Neural progenitor cell (in vitro differentiated cells): ENCODE data around the gene PFDN6. TPM values are rescaled to one million over a fixed set of nuclear protein-coding genes. Genes with fewer than 3 reads are reported as not detected.

ENCODE experiments used
- DNase-seq: peaks from one replicate; pipeline ENCODE4 v3.0.0-alpha.2; 2016; ENCODE audit warnings: low spot score
- H2AFZ ChIP-seq: fragments of 200-600 bp; sonication (generic); replicated peaks from 2 replicates; pipeline ENCODE4 v1.6.1; 2016; ENCODE audit warnings: antibody characterized with exemption
- H3F3A ChIP-seq: fragments of 200-600 bp; sonication (generic); 2 replicates; pipeline ENCODE4 v1.6.1; 2016; ENCODE audit warnings: antibody characterized with exemption, low read depth
- H3K27ac ChIP-seq: fragments of 200-600 bp; sonication (generic); 2 replicates; pipeline ENCODE4 v1.5.1; 2016; ENCODE audit warnings: mild to moderate bottlenecking
- H3K27me3 ChIP-seq: fragments of 200-600 bp; sonication (generic); 2 replicates; pipeline ENCODE4 v1.6.1; 2016; ENCODE audit warnings: mild to moderate bottlenecking, moderate library complexity
- H3K36me3 ChIP-seq: fragments of 200-600 bp; sonication (generic); 2 replicates; pipeline ENCODE4 v1.5.1; 2016
- H3K4me1 ChIP-seq: fragments of 200-600 bp; sonication (generic); 2 replicates; pipeline ENCODE4 v1.6.1; 2016; ENCODE audit warnings: mixed run types
- H3K4me2 ChIP-seq: fragments of 200-600 bp; sonication (generic); 2 replicates; pipeline ENCODE4 v1.6.1; 2016
- H3K4me3 ChIP-seq: fragments of 200-600 bp; sonication (generic); 2 replicates; pipeline ENCODE4 v1.5.1; 2016
- H3K79me2 ChIP-seq: fragments of 200-600 bp; sonication (generic); 2 replicates; pipeline ENCODE4 v1.6.1; 2016; ENCODE audit warnings: low read depth
- H3K9ac ChIP-seq: fragments of 200-600 bp; sonication (generic); 2 replicates; pipeline ENCODE4 v1.6.1; 2016
- H3K9me3 ChIP-seq: fragments of 200-600 bp; sonication (generic); 2 replicates; pipeline ENCODE4 v1.5.1; 2016; ENCODE audit warnings: low read depth
- H4K20me1 ChIP-seq: fragments of 200-600 bp; sonication (generic); 2 replicates; pipeline ENCODE4 v1.6.1; 2016; ENCODE audit warnings: low read depth
- H3K27ac Mint-ChIP-seq: 3 replicates; pipeline ENCODE4 v1.8.0; 2021; ENCODE audit warnings: mixed read lengths
- H3K27me3 Mint-ChIP-seq: 2 replicates; pipeline ENCODE4 v1.8.0; 2022; ENCODE audit warnings: low read depth, mild to moderate bottlenecking, inconsistent platforms, moderate library complexity, mixed read lengths; ENCODE audit not compliant: insufficient read depth
- H3K36me3 Mint-ChIP-seq: 3 replicates; pipeline ENCODE4 v1.8.0; 2021; ENCODE audit warnings: mixed read lengths
- H3K4me1 Mint-ChIP-seq: 3 replicates; pipeline ENCODE4 v1.8.0; 2021; ENCODE audit warnings: mixed read lengths
- H3K4me3 Mint-ChIP-seq: 3 replicates; pipeline ENCODE4 v1.8.0; 2021; ENCODE audit warnings: mild to moderate bottlenecking, moderate library complexity, mixed read lengths
- H3K9me3 Mint-ChIP-seq: 3 replicates; pipeline ENCODE4 v1.8.0; 2020; ENCODE audit warnings: mixed read lengths
- EZH2 ChIP-seq: fragments of 200-600 bp; sonication (generic); IDR thresholded peaks from 2 replicates; pipeline ENCODE4 v1.6.1; 2017; ENCODE audit warnings: antibody characterized with exemption, mild to moderate bottlenecking, moderate library complexity
- EZH2phosphoT487 ChIP-seq: fragments of 200-600 bp; sonication (generic); IDR thresholded peaks from 2 replicates; pipeline ENCODE4 v1.6.1; 2017; ENCODE audit warnings: antibody characterized with exemption
- total RNA-seq: library from RNA; depleted of rRNA; stranded (reverse); fragments of >200 nt; gene quantifications from 2 replicates; pipeline ENCODE4 v1.2.3, GENCODE V29; 2015; ENCODE audit warnings: low replicate concordance
- TF ChIP-seq, protein P1 (sequence below): fragments of 200-600 bp; sonication (generic); IDR thresholded peaks from 2 replicates; pipeline ENCODE4 v1.5.1; 2017; ENCODE audit warnings: antibody characterized with exemption, mild to moderate bottlenecking

The PFDN6 gene
- total RNA-seq, 1 donor from 2014 or later = 35.6 TPM

DNA sequence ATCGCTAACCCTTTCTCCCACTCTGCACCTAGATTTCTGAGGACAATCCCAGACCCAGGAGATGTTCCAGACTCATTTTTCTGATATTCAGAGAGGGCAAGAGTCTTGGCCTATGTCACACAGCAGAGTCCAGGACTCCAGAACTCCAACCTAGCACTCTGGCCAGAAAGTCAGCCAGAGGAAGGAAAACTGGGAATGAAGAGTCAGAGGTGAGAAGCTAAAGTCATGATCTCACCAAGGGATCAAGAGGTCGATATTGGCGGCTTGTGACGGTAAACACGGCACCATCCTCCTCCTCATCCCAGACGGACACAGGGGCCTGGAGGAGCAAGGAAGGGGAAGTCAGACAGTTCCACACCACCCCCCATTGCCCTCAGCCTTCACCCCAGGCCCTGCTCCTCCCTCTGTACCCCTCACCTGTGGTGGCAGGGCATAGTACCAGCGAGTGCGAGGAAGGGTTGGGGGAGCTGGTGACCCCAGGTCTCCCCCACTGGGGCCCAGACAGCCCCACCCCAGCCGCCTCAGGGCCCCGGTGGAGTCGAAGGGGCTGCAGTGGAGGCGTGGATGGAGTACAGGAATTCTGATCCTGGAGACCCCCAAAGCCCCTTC lies 7.5 kb downstream of the PFDN6 start:
- no peaks in the 10 kb centered on the region for H3K27me3 ChIP-seq
- Mint-ChIP-seq H3K9me3 (no peaks in the 10 kb centered on the region), H3K36me3 (peaks cover 5% of the 10 kb centered on the region), H3K4me1 (peaks cover 29% of the 10 kb centered on the region), H3K27me3 (peaks cover 5% of the 10 kb centered on the region), H3K27ac (peak overlapping the region; percentile 21), H3K4me3 (peak overlapping the region; percentile 99)
- no peak overlapping the region for H3K9ac ChIP-seq
- TF ChIP-seq EZH2phosphoT487 (no peak), EZH2 (no peak)
- TF ChIP-seq, protein P1, sequence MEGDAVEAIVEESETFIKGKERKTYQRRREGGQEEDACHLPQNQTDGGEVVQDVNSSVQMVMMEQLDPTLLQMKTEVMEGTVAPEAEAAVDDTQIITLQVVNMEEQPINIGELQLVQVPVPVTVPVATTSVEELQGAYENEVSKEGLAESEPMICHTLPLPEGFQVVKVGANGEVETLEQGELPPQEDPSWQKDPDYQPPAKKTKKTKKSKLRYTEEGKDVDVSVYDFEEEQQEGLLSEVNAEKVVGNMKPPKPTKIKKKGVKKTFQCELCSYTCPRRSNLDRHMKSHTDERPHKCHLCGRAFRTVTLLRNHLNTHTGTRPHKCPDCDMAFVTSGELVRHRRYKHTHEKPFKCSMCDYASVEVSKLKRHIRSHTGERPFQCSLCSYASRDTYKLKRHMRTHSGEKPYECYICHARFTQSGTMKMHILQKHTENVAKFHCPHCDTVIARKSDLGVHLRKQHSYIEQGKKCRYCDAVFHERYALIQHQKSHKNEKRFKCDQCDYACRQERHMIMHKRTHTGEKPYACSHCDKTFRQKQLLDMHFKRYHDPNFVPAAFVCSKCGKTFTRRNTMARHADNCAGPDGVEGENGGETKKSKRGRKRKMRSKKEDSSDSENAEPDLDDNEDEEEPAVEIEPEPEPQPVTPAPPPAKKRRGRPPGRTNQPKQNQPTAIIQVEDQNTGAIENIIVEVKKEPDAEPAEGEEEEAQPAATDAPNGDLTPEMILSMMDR = no peak
- no peak overlapping the region for H3K27ac ChIP-seq
- H3K9me3 ChIP-seq = no peaks in the 10 kb centered on the region
- no peak for DNase-seq
- H3K4me2 ChIP-seq = peak overlapping the region; percentile 86
- H4K20me1 ChIP-seq = peaks cover 20% of the 10 kb centered on the region
- peak overlapping the region; percentile 75 for H2AFZ ChIP-seq
- H3K4me3 ChIP-seq = peak overlapping the region; percentile 90
- H3K79me2 ChIP-seq = peaks cover 24% of the 10 kb centered on the region
- peaks cover 33% of the 10 kb centered on the region for H3F3A ChIP-seq
- H3K4me1 ChIP-seq = peaks cover 5% of the 10 kb centered on the region
- no peaks in the 10 kb centered on the region for H3K36me3 ChIP-seq

DNA sequence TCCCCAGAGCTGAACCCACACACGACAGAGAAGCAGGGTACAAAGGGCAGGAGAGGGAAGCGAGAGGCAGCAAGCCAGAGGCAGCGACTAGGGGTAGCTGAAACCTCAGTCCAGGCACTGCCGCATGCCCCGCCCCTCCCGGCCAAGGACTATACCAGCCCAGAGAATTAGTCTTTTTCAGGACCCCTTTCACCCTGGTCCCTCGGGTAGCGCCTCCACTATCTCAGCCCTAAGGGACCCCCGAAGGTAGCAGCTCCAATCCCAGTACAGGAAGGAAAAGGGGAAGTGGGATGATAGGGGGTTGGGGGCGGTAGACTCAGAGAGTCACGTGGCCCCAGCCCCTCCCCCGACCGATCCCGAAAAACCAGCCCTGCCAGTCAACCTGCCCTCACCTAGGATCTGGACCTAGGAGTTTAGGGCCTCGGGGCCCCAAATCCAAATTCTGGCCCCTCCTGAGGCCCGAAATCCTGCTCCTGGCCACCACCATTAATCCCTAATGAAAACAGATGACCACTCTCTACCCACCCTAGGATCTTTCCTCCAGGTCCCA lies 8.1 kb downstream of the PFDN6 start:
- TF ChIP-seq EZH2phosphoT487 = no peak
- TF ChIP-seq, protein P1 = no peak
- TF ChIP-seq EZH2 = no peak
- Histone ChIP-seq H3K9ac (no peak overlapping the region), H3K27me3 (no peaks in the 10 kb centered on the region), H3K4me2 (peak overlapping the region; percentile 86), H2AFZ (peak overlapping the region; percentile 75), H3K9me3 (no peaks in the 10 kb centered on the region), H3K27ac (no peak overlapping the region), H3K4me1 (peaks cover 5% of the 10 kb centered on the region), H3K4me3 (peak overlapping the region; percentile 90), H3F3A (peaks cover 33% of the 10 kb centered on the region), H4K20me1 (peaks cover 20% of the 10 kb centered on the region), H3K79me2 (peaks cover 30% of the 10 kb centered on the region), H3K36me3 (no peaks in the 10 kb centered on the region)
- DNase-seq = peak; percentile 78
- Mint-ChIP-seq H3K36me3 (peaks cover 5% of the 10 kb centered on the region), H3K4me1 (peaks cover 29% of the 10 kb centered on the region), H3K4me3 (peak overlapping the region; percentile 99), H3K9me3 (no peaks in the 10 kb centered on the region), H3K27me3 (peaks cover 5% of the 10 kb centered on the region), H3K27ac (peak overlapping the region; percentile 69)

DNA sequence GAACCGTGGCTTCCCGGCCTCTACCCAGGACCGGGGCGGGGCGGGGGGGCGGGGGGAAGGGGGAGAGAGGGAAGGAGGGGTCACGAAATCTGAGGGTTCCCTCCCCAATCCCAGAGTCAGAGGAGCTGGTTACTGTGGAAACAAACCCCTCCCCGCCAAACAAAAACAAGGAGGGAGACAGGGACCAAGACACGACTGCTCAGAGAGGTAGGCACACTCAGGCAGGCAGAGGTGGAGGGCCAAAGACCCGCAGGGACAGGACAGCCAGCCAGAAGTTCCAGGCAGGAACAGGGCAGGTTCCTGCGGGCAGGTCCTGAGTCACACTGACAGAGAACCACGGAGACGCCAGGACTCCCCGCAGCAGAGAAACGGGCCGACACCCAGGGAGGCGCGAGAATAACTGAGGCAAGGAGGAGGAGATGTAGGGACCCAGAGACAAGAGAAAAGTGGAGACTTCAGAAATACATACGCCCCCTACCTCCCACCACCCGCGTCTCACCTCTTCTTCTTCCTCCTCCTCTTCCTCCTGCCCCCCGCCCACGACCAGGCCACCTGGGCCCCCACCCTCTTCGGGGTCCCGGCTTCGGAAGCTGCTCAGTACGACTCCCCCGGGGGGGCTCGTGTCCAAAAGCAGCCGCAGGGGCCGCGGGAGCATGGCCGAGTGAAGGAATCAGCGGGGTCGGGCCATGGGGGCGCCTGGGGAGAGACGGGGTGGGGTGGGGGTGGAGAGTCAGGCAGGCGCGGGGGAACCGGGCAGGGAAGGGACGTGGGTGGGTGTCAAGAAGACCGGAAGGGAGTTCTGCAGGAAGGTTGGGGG lies 8.8 kb downstream of the PFDN6 start:
- Mint-ChIP-seq H3K4me3 (peak overlapping the region; percentile 99), H3K27me3 (peaks cover 5% of the 10 kb centered on the region), H3K4me1 (peaks cover 29% of the 10 kb centered on the region), H3K36me3 (peaks cover 5% of the 10 kb centered on the region), H3K27ac (peak overlapping the region; percentile 99), H3K9me3 (no peaks in the 10 kb centered on the region)
- H3K79me2 ChIP-seq = peaks cover 37% of the 10 kb centered on the region
- no peak overlapping the region for H3K27ac ChIP-seq
- H3K9me3 ChIP-seq = no peaks in the 10 kb centered on the region
- peaks cover 33% of the 10 kb centered on the region for H3F3A ChIP-seq
- H3K4me3 ChIP-seq = peak overlapping the region; percentile 90
- no peak for TF ChIP-seq EZH2
- TF ChIP-seq, protein P1 = peak; percentile 34
- DNase-seq = peak; percentile 86
- H3K36me3 ChIP-seq = no peaks in the 10 kb centered on the region
- H2AFZ ChIP-seq = peak overlapping the region; percentile 75
- peak overlapping the region; percentile 45 for H3K9ac ChIP-seq
- peak overlapping the region; percentile 86 for H3K4me2 ChIP-seq
- H3K27me3 ChIP-seq = no peaks in the 10 kb centered on the region
- H4K20me1 ChIP-seq = peaks cover 22% of the 10 kb centered on the region
- peaks cover 5% of the 10 kb centered on the region for H3K4me1 ChIP-seq
